DMS153 treated with DMSO at 0.1 percent for 48 hours (cell line): ENCODE results near the gene SPRY1.

Source experiments
- DNase-seq: peaks from one replicate; lab custom pipeline; 2025; ENCODE audit not compliant: unreplicated experiment; lab: John Stamatoyannopoulos, UW

Gene SPRY1, protein sequence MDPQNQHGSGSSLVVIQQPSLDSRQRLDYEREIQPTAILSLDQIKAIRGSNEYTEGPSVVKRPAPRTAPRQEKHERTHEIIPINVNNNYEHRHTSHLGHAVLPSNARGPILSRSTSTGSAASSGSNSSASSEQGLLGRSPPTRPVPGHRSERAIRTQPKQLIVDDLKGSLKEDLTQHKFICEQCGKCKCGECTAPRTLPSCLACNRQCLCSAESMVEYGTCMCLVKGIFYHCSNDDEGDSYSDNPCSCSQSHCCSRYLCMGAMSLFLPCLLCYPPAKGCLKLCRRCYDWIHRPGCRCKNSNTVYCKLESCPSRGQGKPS

DNA sequence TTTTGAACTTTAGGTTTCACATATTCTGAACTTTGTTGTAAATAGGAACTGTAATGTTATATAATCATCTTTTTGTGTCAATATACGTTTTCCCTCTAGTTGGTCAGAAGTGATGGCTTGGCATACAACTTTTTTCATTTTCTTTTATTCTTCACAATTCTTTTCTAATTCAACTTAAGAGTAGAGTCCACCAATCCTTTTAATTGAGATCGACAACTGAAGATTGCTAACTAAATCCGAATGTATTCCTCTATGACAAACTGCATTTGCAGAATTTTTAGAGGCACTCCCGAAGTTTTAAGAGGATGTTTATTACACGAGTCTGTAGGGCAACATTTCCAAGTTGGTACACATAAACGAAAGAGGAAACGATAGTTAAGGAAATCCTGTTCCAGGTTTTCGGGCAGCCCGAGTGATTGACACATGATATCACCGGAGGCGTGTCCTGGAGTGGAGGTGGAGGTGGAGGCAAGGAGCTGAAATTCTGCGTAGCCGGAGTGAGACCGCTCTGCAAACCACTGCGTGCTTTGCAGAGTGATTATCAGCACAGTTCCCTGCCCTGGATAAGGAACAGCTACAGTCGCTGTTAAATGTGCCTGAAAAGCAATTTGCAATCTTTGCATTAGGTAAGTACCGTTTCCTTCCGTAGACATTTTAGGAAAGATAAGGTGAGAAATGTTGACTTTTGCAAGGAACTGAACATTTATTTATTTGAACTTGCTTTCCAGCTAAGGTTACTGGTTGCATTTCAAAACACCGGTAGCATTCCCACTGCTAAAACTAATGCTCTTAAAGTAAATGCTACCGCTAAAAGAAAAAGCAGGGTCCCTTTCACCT, at the start of gene SPRY1:
Gene SPRY1, plus strand, starts transcription at position 489 of the 837 bp plus-strand sequence. CDS start 4,797 bp downstream, outside the sequence.
- peak; percentile 88 for DNase-seq

DNA sequence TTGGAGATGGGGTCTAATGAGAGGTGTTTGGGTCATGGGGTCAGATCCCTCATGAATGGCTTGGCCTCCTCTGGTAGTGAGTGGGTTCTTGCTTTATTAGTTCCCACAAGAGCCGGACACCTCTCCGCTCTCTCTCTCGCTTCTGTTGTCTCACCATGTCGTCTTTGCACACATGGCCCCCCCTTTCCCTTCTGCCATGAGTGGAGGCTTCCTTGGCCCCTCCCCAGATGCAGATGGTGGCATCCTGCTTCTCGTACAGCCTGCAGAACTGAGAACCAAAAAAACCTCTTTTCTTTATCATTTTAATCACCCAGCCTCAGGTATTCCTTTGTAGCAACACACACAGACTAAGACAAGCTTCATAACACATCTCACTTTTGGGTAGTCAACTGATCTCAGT, 49.6 kb upstream of the SPRY1 start:
- DNase-seq, result no peak

DNA sequence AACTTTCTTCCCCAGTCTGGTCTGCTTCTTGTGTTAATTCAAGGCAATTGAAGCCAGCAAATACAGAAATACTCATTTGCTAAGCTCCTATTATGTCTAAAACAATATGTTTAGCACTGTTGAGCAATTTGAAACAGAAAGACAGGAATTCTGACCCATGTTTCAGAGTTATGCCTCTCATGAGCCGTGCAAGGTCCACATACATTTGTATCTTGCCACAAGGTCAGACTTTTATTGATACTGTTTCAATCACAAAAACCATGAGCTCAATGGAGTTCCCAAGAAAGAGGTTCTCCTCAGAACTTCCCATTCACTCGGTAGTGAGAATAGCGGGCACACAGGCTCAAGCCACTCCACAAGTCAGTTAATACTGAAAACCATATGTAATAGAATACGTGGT, 47.6 kb upstream of the SPRY1 start:
- DNase-seq, result no peak

DNA sequence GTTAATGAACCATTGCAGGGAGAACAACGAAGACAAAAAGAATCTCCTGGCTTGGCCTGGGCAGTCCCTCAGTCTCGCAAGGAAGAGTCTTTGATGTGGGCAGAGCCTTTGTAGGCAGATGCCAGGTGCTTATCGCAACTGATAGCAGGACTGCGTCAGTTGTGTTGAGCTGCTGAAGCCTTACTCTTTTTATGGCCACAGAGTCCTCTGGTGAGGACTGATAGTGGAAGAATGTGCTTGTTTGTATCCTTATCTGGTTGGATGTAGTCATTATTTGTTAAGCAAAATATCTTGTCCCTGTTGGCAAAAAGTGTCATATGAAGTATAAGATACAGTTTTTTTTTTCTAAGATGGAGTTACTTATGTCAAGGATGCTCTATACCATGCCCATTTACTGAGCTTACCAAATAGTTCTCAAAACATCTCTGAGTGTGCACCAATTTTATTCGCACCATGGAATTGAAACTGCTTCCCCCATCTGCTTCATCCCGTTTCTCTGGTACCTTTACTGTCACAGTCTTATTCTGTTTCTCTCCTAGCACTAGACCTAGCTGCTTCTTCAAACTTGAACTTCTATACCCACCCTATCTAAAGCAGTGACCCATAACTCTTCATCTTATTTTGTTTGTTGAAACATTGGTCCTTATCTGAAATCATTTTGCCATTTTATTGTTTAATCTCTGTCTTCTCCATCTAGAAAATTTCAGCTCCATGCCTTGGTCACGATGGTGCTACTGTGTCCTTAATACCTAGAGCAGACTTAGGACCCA, 47.0 kb upstream of the SPRY1 start:
- DNase-seq, result no peak

DNA sequence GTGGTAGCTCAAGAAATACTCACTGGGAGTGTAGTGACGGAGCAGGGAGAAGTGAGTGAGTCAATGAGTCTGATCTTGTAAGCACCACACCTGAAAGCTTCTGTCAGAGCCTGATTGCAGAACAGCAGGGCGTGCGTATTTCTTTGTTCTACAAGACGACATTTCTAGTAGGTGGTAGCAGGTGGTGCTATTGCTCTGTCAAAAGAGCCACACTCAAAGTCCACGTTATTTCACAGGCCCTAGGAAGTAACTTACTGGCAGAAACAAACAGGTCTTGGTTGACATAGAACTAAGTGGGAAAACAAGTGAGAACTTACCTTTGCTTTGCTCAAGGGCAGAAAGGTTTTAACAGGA, 46.4 kb upstream of the SPRY1 start:
- no peak for DNase-seq

DNA sequence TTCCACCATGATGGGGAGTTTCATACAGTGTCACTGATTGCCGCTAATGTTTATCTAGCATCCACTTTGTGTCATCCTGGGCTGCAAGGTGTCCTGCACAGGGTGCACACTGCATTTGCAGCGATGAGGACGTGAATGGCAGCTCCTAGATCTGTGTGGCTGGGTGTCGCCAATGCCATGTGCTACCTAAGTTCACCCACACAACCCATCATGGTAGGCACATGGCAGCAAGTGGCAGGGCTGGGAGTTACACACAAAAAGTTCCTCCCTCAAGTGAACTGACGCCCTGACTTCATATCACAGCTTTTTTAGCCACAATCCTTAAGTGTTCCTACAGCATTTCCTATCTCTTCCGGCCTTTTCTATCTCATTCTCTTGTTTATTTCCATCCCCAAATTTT, 45.9 kb upstream of the SPRY1 start:
- DNase-seq, result no peak

DNA sequence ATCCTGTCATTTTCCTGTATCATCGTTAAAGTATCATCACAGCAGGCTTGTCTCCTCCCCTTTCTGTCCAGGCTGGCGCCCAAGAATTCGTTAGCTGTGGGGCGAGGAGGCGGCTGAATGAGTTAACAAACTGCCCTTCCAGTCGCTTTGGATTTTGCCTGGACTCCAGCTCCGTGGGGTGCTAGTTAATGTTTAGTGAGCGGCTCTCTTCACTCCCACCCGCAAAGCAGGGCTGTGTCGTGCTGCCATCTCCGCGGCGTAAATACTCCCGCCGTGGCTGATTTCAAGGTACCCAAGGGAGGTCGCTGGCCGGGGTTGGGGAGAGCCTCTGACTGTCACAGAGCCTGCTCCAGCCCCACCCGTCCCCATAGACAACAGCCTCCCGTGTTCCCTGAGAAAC, 44.9 kb upstream of the SPRY1 start:
- no peak for DNase-seq

DNA sequence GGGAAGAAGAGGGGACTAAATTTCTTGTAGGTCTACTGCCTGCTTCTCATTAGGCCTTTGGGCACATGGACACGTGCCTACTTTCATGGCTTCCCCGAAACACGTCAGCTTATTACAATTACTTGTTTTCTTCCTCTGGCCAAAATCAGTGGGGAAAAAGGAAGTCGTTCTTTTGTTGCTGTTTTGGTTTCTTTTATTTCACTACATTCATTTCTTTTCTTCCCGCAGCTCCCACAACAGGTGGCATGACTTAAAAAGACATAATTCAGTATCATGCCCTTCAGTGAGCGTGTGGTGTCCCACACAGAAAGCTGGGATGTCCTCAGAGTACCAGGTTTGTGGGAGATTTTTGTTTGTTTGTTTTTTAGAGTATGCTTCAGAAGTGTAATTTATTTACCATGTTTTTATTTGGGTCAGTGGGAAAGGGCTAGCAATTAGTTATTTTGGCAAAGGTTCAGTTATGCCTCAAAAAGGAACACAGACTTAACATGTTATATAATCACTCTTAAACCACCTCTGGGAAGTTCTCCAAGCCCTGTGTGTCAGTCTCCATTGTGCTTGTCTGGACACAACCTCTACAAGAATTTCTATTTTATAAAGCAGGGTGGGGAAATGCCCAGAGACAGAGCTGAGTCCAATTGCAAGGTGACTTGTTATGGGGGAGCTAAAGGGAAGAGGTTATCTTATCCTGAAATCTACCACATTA, 44.2 kb upstream of the SPRY1 start:
- no peak for DNase-seq

DNA sequence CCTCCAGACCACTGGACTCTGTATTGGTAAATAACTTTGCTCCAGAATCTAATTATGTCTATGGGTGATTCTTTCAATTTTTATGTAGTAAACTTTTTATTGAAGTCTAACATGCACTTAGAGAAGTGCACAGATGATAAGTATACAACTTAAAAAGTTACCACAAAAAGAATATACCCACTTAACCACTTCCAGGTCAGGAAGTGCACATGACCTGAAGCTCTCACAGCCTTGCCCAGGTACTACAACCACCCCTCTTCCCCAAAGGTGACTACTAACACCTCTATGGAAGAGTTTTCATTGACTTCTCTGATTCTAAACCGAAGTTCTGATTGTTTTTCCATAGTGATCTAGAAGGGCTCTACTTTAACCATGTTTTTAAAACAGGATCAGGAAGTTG, 43.6 kb upstream of the SPRY1 start:
- DNase-seq, result no peak

DNA sequence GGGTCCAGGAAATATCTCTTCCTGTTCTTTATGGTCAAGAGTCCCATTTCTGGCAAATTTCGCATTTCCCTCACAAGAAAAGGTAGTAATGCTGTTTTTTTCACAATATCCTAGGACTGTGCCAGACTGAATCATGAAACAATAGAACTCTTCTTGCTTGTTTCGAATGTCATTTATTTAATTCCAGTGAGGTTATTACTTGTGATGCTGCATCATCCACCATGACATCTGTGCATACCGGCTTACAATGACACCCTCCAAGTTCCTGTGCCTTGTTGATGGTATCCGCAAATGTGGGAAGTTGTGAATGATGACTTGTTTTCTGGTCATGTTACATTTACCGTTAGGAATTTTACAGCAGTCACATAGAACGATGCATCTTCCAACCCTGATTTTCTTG, 42.9 kb upstream of the SPRY1 start:
- DNase-seq, result no peak

DNA sequence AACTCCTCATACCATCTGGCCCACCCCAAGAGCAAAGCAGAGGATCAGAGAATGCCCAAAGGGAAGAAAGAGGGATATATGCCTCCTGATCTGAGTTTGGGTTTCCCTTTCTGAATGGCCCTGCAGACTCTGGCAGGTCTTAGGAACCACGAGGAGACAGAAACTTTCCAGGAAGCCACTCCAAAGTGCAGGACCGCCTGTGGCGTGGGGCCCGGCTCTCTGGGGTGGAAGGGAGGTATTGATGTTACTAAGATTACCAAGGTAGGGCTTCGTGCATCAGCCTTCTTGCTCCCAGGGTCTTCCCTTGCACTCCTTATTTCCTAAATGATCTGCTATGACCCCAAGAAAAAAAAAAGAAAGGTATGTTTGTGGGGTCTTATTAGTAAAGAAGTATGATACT, 41.9 kb upstream of the SPRY1 start:
- DNase-seq, result no peak

DNA sequence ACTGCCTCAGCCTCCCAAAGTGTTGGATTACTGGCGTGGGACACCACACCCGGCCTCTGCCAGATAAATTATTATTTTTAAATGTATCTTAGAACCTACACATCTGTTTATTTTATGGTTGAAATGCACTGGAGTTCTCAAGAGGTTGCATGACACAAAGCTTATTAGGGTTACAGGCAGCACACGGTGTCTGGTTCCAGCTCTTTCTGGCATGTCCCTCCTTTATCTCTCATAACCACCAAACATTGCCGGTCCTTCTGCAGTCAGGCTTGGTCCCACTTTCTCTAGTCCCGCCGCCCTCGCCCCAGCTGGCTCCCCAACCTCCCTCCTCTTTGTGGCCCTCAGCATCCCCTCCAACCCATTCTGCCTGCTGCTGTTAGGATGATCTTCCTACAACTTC, 39.7 kb upstream of the SPRY1 start:
- no peak for DNase-seq

DNA sequence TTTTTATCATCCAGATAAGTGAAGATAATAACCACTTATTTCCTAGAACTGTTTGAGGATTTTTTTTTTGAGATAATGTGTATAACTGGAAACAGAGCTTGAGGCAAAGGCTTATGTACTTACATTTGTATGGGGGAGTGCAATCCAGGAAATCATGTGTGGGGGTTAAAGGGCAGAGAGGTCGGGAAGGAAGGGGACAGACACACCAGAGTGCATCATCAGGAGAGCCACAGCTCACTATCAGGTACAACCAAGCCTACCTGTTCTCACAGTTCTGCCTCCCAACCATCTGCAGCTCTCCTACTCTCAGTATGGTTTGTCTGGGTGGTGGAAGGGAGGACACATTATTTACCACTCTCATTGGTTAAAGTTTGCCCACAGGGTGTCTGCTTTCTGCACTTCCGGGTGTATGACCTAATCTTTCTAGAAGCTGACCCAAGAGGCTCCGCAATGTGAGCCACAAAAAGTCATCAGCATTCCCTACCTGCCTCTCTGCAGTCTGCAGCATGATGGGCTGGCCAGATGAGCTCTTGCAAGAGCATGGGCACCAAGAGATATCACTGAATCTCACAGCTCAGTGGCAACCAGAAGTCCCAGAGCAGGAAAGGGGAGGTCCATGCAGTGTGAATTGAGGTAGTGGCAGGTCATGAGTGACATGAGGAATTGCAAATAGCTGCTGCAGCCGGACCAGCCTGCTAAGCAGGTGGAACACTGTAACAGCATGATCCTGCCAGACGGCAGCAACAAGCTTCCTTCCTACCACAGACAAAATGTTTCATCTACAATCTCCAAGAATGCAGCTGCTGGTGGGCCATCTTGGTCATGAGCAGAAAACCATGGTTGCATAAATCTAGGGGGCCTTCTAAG, 36.9 kb upstream of the SPRY1 start:
- no peak for DNase-seq

DNA sequence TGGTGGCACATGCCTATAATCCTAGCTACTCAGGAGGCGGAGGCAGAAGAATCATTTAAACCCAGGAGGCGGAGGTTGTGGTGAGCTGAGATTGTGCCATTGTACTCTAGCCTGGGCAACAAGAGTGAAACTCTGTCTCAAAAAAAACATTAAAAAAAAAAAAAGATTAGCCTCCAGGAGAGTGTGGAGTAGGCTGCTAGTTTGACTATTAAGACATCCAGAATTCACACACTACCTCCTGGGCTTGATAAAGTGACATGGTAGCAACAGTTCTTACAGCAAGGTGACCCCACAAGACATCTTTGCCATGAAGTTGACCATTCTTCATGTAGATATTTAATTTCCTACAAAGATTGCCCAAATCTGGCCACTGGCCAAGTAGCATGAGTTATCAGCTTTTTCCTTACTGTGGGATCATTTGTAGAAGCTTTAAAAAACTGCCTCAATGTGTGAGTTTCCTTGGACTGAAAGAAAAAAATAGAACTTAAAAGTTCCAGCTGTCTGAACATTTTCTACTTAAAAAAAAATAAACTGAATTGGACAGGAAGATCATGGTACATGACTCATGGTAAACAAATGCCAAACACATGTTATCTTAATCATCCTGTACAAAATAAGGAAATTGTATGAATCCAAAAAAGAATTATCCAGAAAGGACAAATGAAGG, 35.3 kb upstream of the SPRY1 start:
- DNase-seq, result no peak

DNA sequence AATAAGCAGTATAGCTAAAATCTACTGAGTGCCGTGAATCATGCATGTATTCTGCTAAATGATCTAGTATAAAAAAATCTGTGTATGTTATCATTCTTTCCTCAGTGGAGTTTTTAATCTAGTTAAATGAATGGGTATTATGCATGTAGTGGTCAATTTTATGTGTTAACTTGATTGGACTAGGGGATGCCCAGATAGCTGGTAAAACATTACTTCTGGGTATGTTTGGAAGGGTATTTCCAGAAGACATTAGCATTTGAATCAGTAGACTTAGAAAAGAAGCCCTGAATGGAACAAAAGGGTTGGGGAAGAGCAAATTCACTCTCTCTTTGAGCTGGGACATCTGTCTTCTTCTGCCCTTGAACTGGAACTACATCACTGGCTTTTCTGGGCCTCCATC, 34.5 kb upstream of the SPRY1 start:
- no peak for DNase-seq

DNA sequence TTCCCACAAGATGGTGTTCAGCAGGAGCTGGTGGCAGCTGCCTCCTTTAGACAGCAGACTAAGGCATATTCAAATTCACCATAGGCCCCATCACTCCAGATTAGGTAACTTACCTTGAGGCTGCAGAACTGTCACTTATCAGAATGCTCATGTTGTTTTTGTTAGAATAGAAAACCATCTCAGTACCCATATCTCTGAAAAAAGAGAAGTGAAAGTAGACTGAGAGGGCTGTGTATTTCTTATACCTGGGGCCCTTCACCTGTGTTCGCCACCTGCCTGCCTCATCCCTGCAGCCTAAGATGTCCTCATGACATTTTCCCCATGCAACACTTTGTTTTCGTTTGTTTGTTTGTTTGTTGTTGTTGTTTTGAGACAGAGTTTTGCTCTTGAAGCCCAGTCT, 32.9 kb upstream of the SPRY1 start:
- DNase-seq, result no peak

DNA sequence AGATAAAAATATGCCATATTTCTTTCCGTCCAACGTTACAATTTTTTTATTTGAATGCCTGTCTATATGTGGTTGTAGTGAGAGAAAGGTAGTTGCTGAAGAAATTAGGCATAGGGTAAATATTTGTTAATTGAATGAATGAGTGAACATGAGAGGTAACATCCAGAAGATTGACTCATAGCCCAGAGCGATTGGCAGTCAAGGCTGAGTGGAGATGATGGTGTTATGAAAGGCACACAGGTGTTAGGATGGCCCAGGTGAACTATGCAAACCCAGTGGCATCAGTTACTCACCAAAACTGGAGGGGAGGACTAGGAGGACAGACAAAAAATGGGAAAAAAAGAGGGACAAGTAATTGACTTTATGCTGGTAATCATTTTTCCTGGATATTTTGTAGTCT, 31.7 kb upstream of the SPRY1 start:
- DNase-seq, result no peak

DNA sequence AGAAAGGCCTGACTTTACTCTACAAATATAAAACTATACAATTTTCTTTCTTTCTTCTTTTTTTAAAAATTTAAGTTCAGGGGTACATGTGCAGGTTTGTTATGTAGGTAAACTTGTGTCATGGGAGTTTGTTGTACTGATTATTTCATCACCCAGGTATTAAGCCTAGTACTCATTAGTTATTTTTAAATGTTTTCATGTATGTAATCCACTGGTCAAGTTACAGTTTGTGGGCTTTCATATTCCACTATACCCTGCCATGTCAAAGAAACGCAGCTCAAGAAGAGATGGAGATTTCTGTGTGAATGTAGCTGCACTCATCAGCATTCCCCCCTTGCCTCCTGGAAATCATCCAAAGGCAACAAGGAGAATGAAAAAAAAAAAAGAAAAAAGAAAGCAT, 31.2 kb upstream of the SPRY1 start:
- DNase-seq, result no peak

DNA sequence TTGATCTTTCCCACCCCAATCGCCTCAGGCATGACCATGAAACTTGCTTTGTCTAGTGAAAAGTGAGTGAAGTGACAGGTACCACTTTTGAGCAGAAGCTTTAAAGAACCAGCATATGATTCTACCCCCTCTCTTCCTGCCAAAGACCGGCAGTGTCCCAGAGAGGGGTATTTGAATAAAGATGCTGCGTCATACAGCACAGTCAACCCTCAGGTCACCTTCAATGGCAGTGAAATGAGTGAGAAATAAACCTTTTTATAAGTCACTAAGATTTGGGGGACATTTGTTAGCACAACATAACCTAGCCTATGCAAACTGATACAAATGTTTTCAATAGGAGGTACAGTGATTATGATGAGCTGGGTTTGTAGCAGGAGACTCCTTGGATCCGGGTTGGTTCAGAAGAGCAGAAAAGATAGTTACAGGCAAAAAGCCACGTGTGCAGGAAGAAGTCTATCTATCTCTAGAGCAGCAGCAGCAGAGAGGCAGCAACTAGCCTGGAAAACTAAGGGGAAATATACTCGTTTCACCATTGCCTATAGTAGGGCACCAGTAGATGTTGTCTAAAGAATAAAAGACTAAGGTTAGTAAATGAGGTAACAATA, 30.3 kb upstream of the SPRY1 start:
- no peak for DNase-seq
